Jurkat, Clone E6-1 (cell line): ENCODE measurements around the gene WDR1.
"Not testable (repeated sequence)": the region's sequence is repeated elsewhere in the genome, so short reads cannot be mapped to it uniquely, and the experiment has no call there.

Source experiments
- DNase-seq: peaks from one replicate; pipeline ENCODE4 v3.0.0-alpha.2; 2011; ENCODE audit warnings: low read depth, low spot score
- H3K4me3 ChIP-seq: 2 replicates; pipeline ENCODE4 v1.5.1; 2011; ENCODE audit warnings: mild to moderate bottlenecking, low read length, control low read depth, moderate library complexity

Gene WDR1

DNA sequence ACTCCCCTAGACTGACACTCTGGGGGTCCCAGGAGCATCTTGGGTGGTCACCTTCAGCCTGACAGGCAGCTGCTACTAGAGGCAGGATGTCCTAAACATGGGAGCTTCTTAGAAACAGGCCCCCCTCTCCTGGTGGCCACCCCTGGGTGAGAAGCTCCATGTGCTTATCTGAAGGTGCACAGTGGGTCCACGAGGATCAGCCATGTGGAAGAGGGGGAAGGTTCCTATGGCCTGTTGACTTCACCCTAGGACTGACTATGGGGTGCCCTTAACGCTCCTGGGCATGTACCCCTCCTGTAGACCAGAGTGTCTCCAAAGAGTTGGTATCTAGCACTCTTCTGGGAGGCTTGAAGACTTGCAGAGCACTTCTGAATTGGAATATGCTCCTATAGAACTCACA lies 22.9 kb upstream of the WDR1 start:
- H3K4me3 ChIP-seq, result no peak overlapping the region
- DNase-seq, result no peak

DNA sequence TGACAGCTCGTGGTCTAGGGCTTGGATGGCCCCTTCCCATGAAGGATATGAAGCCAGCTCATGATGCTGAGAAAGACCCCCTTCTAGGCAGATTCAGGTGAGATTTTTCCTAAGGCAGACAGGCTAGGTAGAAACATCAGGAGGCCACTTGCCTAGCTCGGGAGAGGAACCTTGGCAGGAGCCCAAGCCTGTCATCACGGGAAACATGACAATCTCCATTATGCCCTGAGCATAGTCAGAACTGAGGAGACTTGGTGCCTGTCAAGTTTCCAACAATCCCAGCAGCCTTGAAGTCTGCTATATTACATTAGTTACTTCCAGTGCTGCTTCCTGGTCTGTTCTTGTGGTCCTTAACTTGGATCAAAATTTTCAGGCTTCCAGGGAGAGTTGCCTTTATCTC lies 18.7 kb upstream of the WDR1 start:
- DNase-seq, result no peak
- H3K4me3 ChIP-seq, result no peak overlapping the region

DNA sequence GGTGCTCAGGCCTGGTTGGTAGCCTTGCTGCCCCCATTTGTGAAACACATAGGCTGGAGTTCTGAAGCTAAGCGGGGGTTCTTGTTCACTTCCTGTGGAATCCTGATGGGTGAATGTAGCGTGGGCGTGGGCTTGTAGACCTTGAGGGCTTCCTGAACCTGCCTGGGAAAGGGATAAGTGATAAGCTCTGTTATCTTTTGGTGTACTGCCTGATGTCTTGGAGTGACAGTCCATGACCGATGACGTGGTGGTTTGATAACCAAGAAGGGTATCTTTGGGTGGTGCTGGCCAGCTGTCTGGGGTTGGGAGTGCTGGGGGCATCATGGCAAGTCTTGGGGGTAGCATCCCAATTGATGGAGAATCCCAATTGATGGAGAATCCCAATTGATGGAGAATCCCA lies 17.5 kb upstream of the WDR1 start:
- no peak for DNase-seq
- H3K4me3 ChIP-seq, result no peak overlapping the region

GRCh38 chr4:10131202-10131601 lies 14.6 kb upstream of the WDR1 start:
- no peak for DNase-seq
- H3K4me3 ChIP-seq, result no peak overlapping the region

DNA sequence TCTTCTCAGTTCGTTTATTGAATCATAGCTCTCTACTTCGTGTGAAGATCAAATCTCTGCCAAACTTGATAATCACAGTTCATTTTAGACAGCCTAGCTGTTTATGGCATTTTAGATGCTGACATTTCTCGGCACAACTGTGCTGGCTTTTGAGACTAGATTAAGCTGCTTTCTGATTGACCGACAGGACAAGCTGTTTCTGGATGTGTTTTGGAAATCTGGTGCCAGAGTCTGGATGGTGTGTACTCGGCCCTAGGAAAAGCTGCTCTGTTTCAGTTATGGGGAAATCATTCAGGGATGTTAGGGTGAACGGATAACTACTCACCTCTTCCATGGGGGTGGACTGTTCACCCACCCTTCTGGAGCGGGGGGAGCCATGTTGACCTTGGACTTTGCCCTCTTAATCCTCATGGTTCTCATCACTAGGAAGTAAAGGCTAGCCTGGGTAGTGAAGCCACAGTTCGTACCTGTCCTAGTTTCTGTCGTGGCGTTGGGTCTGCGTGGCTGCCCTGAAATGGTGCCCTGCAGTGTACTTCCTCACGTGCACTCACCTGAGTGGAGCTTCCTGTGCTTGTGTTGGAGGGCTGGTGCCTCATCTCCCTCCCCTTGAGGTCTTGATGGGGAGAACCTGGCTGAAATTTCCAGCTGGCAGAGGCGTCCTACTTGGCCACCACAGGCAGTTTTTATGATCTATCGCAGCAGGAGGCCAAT lies 13.7 kb upstream of the WDR1 start:
- H3K4me3 ChIP-seq, result no peak overlapping the region
- DNase-seq, result no peak

GRCh38 chr4:10129196-10130177 lies 12.9 kb upstream of the WDR1 start:
- DNase-seq, result no peak

GRCh38 chr4:10128761-10129160 lies 12.2 kb upstream of the WDR1 start:
- no peak for DNase-seq
- H3K4me3 ChIP-seq, result no peak overlapping the region

More at GRCh38 chr4:10129196-10130177, 12.9 kb upstream of the WDR1 start:
- H3K4me3 ChIP-seq, result no peak overlapping the region

GRCh38 chr4:10127531-10127930 lies 10.9 kb upstream of the WDR1 start:
- DNase-seq, H3K4me3 ChIP-seq: not testable (repeated sequence)

DNA sequence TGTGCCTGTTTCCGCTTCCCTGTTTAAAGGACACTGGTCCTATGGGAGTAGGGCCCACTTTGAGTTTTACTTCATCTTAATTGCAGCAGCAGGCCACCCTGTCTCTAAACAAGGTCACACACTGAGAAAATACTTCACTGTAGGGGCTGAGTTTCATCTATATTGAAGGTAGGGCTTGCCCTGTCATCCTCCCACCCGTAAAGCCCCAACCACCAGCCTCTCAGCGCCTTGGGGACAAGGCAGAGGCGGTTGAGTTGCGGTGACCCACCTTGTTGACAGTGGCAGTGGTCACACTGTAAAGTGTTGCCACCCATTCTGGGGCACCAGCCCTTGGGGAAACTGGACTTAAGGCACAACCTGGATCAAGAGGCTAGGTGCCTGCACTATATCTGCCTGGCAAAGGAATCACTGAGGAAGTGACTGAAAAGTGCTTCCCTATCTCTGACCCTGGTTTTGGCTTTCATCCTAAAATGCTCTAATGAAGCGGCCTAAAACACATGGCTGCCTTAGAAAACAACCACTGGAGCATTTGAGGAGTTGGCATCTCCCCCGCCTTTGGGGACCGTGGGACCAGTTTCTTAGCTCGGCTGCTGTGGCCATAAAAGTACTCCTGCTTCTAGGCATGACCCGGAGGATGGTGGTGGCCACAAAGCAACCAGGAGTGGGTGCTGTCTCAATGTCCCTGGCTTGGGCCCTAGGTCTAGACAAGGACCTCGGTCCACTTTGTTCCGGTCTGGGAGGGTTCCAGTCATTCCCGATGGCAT lies 7.8 kb upstream of the WDR1 start:
- DNase-seq, result no peak
- H3K4me3 ChIP-seq, result no peak overlapping the region; the same call in 1 of the 2 replicates

DNA sequence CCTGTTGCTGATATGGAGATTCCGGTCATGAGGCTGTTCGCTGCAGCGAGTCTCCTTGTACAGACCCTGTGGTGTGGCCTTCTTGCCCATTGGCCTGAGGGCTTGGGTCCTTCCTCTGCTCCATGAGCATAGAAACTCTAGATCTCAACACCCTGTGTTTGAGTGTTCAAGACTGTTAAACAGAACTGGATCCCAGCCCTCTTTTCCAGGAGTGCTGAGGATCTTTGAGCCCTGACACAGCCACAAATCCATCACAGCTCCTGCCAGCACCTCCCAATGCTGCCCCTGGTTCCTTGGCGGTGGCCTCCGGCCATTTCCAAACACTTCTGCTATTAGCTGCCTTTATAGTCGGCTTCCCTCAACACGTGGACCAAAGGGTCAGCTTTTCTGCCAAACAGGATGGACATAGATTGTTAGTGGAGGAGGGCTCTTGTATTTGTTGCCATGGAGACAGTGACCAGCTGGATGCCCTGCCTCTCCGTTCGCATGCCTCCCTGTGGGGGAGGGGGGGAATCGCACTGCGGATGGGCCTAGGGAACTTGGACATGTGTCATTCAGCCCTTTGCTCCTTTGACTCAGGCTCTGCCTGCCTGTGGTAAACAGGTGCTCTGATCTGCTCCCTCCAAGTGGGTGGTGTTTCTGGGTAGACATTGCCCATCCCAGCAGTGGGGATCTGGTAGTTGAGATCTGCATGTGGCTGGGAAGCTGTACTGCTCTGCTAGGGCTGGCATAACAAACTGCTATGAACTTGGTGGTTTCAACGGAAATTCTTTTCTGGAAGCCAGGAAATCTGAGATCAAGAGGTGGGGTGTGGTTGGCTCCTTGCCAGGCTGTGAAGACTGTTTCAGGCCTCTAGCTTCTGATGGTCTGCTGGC lies 6.9 kb upstream of the WDR1 start:
- peak overlapping the region; percentile 3 for H3K4me3 ChIP-seq

GRCh38 chr4:10122236-10122932 lies 5.8 kb upstream of the WDR1 start:
- peak; percentile 71 for DNase-seq
- peak overlapping the region; percentile 25 for H3K4me3 ChIP-seq

More for the DNA sequence above, 6.9 kb upstream of the WDR1 start:
- DNase-seq, result peak; percentile 94

DNA sequence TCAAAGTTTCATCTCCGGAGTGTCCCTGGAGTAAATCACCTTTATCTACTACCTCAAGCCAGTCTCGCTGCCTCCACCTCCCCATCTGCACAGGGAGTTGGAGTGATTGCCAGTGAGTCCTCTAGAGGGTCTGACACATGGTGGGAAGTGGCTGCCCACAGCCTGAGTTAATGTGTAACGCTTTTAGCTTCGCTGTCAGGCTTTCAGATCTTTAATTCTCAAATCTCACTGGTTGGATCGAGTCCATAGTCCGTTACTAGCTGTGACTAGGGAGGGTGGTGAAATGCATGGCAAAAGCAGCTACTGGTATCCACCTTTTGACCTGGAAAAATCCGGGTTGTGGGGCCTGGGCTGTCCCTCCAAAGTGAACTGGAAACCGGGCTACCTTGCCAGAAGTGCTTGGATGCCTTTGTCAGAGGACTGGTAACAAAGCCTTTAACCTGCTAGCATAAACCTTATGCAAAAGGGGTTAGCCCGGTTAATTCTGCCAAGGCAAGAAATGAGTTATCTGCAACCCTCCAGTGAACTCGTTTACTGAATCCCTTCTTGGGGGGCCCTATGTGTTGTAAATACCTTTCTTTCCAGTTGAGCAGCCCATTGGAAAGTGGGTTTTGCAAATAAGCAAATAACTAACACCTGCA lies 5.1 kb upstream of the WDR1 start:
- DNase-seq, result peak; percentile 84
- H3K4me3 ChIP-seq, result peak overlapping the region; percentile 25

GRCh38 chr4:10120943-10121567 lies 4.5 kb upstream of the WDR1 start:
- H3K4me3 ChIP-seq, result peak overlapping the region; percentile 25
- peak; percentile 77 for DNase-seq

DNA sequence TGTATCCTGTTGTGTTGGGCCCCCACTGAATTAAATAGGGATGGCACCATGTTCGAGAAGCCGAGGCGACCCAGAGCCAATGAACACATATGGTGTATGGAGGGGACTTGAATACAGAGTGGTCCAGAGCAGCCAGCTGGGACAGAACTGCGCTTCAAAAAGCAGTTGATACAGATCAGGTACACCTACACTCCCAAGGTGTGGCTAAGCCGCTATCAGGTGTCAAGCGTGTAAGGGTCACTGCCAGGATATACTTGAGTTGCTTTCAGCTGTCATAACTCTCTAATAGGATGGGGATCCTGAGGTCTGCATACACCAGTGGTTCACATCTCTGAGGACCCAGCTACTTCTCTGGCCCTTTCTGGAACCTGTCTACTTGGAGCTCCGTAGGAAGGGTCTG lies 3.2 kb upstream of the WDR1 start:
- H3K4me3 ChIP-seq, result no peak overlapping the region
- DNase-seq, result no peak

DNA sequence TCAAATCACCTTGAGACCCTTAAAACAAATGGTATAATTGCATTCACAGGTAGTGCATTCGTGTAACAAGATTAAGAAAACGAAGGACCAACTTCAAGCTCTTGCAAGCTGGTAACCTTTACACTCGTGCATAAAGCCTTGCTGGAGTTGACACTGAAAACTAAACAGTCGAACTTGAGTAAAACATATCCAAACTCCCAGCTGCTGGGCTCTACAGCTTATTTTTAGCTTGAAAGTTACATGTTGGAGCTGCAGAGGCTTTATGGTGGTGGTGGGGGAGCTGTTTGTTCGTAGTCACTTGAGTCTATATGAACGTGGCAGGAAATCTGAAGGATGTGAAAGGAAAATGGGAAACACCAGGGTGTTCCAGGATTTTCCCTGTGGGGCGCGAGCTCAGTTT lies 2.7 kb upstream of the WDR1 start:
- H3K4me3 ChIP-seq, result no peak overlapping the region; the same call in 1 of the 2 replicates
- peak; percentile 69 for DNase-seq

GRCh38 chr4:10118048-10119004 lies 1.7 kb upstream of the WDR1 start:
- peak overlapping the region; percentile 72 for H3K4me3 ChIP-seq
- no peak for DNase-seq
